ENCODE measurements around the gene EXOC4.
A peak's percentile ranks its signal among the peaks of the same experiment; 100 is the strongest.

The EXOC4 gene

DNA sequence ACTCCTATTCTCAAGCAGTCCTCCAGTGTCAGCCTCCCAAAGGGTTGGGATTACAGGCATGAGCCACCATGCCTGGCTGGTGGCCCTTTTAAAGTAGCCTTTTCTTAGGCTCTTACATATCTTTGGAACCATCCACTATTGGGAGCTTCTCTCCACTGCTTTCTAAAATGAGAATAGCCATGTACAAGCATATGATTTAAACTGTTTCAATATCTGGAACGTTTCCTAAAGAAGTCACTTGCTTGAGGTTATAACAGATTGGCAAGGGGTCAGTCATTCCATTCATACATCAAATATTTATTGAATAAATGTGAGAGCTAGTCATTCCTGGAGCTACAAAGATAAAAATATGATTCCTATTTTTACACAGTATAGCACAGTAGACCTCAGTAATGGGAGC lies 776.9 kb downstream of the EXOC4 start:
- H3K4me3 ChIP-seq (ENCODE audit: low read depth, low read length, poor library complexity, severe bottlenecking), result no peak overlapping the region
- H4K20me1 ChIP-seq (ENCODE audit: insufficient read depth, low read length), result no peaks in the 10 kb centered on the region
- no peak overlapping the region for H3K4me2 ChIP-seq (ENCODE audit: low read length)

DNA sequence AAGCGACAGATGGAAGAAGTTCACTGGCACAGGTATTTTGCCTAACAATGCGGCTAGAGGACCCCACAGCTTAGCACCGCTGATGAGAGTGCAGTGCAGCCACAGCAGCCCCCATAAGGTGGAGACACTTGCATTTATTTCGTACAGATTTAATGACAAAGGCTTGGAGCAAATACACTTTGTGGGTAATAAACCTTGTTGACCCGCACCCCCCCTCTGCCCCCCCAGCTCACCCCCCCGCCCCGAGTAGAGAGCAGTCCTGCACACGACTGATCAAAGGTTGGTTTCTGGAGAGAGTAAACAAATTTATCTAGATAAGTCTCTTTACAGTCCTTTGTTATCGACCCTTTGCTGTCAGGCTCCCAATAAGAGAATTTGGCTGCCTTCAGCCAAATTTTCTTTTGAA lies 777.6 kb downstream of the EXOC4 start:
- H3K4me2 ChIP-seq (ENCODE audit: low read length), result no peak overlapping the region

More for the DNA sequence above, 776.9 kb downstream of the EXOC4 start:
- H3K27ac ChIP-seq (ENCODE audit: low read depth, low read length, poor library complexity, severe bottlenecking), result no peak overlapping the region
- peaks cover 8% of the 10 kb centered on the region; the same call in 1 of the 2 replicates for H3K9me3 ChIP-seq (ENCODE audit: low read length)
- TF ChIP-seq, protein P1, sequence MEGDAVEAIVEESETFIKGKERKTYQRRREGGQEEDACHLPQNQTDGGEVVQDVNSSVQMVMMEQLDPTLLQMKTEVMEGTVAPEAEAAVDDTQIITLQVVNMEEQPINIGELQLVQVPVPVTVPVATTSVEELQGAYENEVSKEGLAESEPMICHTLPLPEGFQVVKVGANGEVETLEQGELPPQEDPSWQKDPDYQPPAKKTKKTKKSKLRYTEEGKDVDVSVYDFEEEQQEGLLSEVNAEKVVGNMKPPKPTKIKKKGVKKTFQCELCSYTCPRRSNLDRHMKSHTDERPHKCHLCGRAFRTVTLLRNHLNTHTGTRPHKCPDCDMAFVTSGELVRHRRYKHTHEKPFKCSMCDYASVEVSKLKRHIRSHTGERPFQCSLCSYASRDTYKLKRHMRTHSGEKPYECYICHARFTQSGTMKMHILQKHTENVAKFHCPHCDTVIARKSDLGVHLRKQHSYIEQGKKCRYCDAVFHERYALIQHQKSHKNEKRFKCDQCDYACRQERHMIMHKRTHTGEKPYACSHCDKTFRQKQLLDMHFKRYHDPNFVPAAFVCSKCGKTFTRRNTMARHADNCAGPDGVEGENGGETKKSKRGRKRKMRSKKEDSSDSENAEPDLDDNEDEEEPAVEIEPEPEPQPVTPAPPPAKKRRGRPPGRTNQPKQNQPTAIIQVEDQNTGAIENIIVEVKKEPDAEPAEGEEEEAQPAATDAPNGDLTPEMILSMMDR (IDR thresholded peaks at IDR 0.05; ENCODE audit: low read length), result no peak
- TF ChIP-seq EZH2 (IDR thresholded peaks at IDR 0.05; ENCODE audit: borderline replicate concordance, low read length), result no peak
- H3K27me3 ChIP-seq (ENCODE audit: insufficient read depth, low read length), result no peaks in the 10 kb centered on the region
- H3K9me2 ChIP-seq (ENCODE audit: low read depth, low read length), result no peaks in the 10 kb centered on the region
- H3K4me1 ChIP-seq (ENCODE audit: insufficient read depth, low read length, severe bottlenecking), result no peaks in the 10 kb centered on the region
- H3K79me2 ChIP-seq (ENCODE audit: insufficient read depth, low read length), result no peaks in the 10 kb centered on the region
- H3F3A ChIP-seq (ENCODE audit: insufficient read depth, low read length), result no peaks in the 10 kb centered on the region
- no peak overlapping the region for H2AFZ ChIP-seq (ENCODE audit: low read length)
- no peak overlapping the region for H3K9ac ChIP-seq (ENCODE audit: low read length)
- H3K36me3 ChIP-seq (ENCODE audit: insufficient read depth, low read length), result no peaks in the 10 kb centered on the region

GRCh38 chr7:134031835-134032617 lies 779.1 kb downstream of the EXOC4 start:
- Histone ChIP-seq H3K9me3 (ENCODE audit: low read length) (peaks cover 8% of the 10 kb centered on the region; the same call in 1 of the 2 replicates), H3F3A (ENCODE audit: insufficient read depth, low read length) (no peaks in the 10 kb centered on the region), H3K9me2 (ENCODE audit: low read depth, low read length) (no peaks in the 10 kb centered on the region), H4K20me1 (ENCODE audit: insufficient read depth, low read length) (no peaks in the 10 kb centered on the region), H3K4me2 (ENCODE audit: low read length) (no peak overlapping the region), H3K79me2 (ENCODE audit: insufficient read depth, low read length) (no peaks in the 10 kb centered on the region), H2AFZ (ENCODE audit: low read length) (no peak overlapping the region), H3K4me3 (ENCODE audit: low read depth, low read length, poor library complexity, severe bottlenecking) (no peak overlapping the region), H3K4me1 (ENCODE audit: insufficient read depth, low read length, severe bottlenecking) (no peaks in the 10 kb centered on the region), H3K36me3 (ENCODE audit: insufficient read depth, low read length) (no peaks in the 10 kb centered on the region), H3K27me3 (ENCODE audit: insufficient read depth, low read length) (no peaks in the 10 kb centered on the region), H3K9ac (ENCODE audit: low read length) (no peak overlapping the region), H3K27ac (ENCODE audit: low read depth, low read length, poor library complexity, severe bottlenecking) (no peak overlapping the region)
- no peak for TF ChIP-seq EZH2 (IDR thresholded peaks at IDR 0.05; ENCODE audit: borderline replicate concordance, low read length)
- TF ChIP-seq, protein P1 (IDR thresholded peaks at IDR 0.05; ENCODE audit: low read length), result peak; percentile 48; the same call in 1 of the 2 replicates

More for the DNA sequence above, 777.6 kb downstream of the EXOC4 start:
- Histone ChIP-seq H4K20me1 (ENCODE audit: insufficient read depth, low read length) (no peaks in the 10 kb centered on the region), H3K27me3 (ENCODE audit: insufficient read depth, low read length) (no peaks in the 10 kb centered on the region), H3K9me3 (ENCODE audit: low read length) (peaks cover 8% of the 10 kb centered on the region; the same call in 1 of the 2 replicates), H3K9ac (ENCODE audit: low read length) (no peak overlapping the region), H3K36me3 (ENCODE audit: insufficient read depth, low read length) (no peaks in the 10 kb centered on the region), H3F3A (ENCODE audit: insufficient read depth, low read length) (no peaks in the 10 kb centered on the region), H3K9me2 (ENCODE audit: low read depth, low read length) (no peaks in the 10 kb centered on the region), H3K4me1 (ENCODE audit: insufficient read depth, low read length, severe bottlenecking) (no peaks in the 10 kb centered on the region), H3K27ac (ENCODE audit: low read depth, low read length, poor library complexity, severe bottlenecking) (no peak overlapping the region), H3K79me2 (ENCODE audit: insufficient read depth, low read length) (no peaks in the 10 kb centered on the region), H2AFZ (ENCODE audit: low read length) (no peak overlapping the region), H3K4me3 (ENCODE audit: low read depth, low read length, poor library complexity, severe bottlenecking) (no peak overlapping the region)
- TF ChIP-seq EZH2 (IDR thresholded peaks at IDR 0.05; ENCODE audit: borderline replicate concordance, low read length), result no peak
- TF ChIP-seq, protein P1 (IDR thresholded peaks at IDR 0.05; ENCODE audit: low read length), result no peak

Measured in OCI-LY1 (cell line).